SK-N-SH (cell line): Measurements from ENCODE around the gene OTOR. TPM values are rescaled to one million over a fixed set of nuclear protein-coding genes. Genes with fewer than 3 reads are reported as not detected.

Experiments
- CTCF ChIA-PET: fragments of 300-600, 350-600 bp; formaldehyde crosslinking; extraction: SDS; loops from one replicate; lab custom pipeline; 2021; lab: Yijun Ruan, JAX
- POLR2A ChIA-PET: fragments of 350-600 bp; sonication (Branson Sonifier 250); formaldehyde crosslinking; extraction: SDS; loops from one replicate; lab custom pipeline; 2020; ENCODE audit warnings: antibody characterized with exemption, inconsistent platforms; lab: Yijun Ruan, JAX
- DNase-seq: peaks from one replicate; pipeline ENCODE4 v3.0.0; 2012
- H2AFZ ChIP-seq: fragments of 200-600 bp; sonication (generic); 2 replicates; pipeline ENCODE4 v1.8.1; 2016; ENCODE audit warnings: antibody characterized with exemption, mild to moderate bottlenecking, low read depth
- H3F3A ChIP-seq: fragments of 200-600 bp; sonication (generic); replicated peaks from 2 replicates; pipeline ENCODE3; 2016; ENCODE audit warnings: antibody characterized with exemption, mild to moderate bottlenecking; ENCODE audit not compliant: insufficient read depth
- H3K27ac ChIP-seq, 2 experiments: fragments of 200-500 bp in 1 of 2; fragments of 200-600 bp in 1 of 2; sonication (Bioruptor generic) in 1 of 2; sonication (generic), shearing (Covaris generic) in 1 of 2; 2 replicates each; pipeline versions ENCODE4 v1.5.1 to v1.6.1; 2014 to 2016; ENCODE audit warnings: low read depth in 2 of 2, inconsistent platforms in 1 of 2, low read length in 1 of 2, mild to moderate bottlenecking in 1 of 2, mixed read lengths in 1 of 2
- H3K27me3 ChIP-seq: fragments of 200-600 bp; sonication (generic), shearing (Covaris generic); 2 replicates; pipeline ENCODE4 v1.6.1; 2016; ENCODE audit warnings: mixed run types; ENCODE audit not compliant: insufficient read depth
- H3K36me3 ChIP-seq, 2 experiments: fragments of 200-500 bp in 1 of 2; fragments of 200-600 bp in 1 of 2; sonication (Bioruptor generic) in 1 of 2; sonication (generic) in 1 of 2; replicated peaks in 1 of 2; 2 replicates each; pipeline versions ENCODE3 to v1.5.1; 2014 to 2016; ENCODE audit warnings: low read length in 1 of 2, mild to moderate bottlenecking in 1 of 2; ENCODE audit not compliant: insufficient read depth in 2 of 2, control insufficient read depth in 1 of 2
- H3K4me1 ChIP-seq, 2 experiments: fragments of 200-500 bp in 1 of 2; fragments of 200-600 bp in 1 of 2; sonication (Bioruptor generic) in 1 of 2; sonication (generic), shearing (Covaris generic) in 1 of 2; 2 replicates each; pipeline versions ENCODE4 v1.5.1 to v1.6.1; 2014 to 2016; ENCODE audit warnings: low read depth in 1 of 2, low read length in 1 of 2, mixed run types in 1 of 2; ENCODE audit not compliant: insufficient read depth in 2 of 2, control insufficient read depth in 1 of 2
- H3K4me2 ChIP-seq: fragments of 200-600 bp; sonication (generic), shearing (Covaris generic); 2 replicates; pipeline ENCODE4 v1.6.1; 2017; ENCODE audit warnings: mixed run types
- H3K4me3 ChIP-seq, 2 experiments: fragments of 200-500 bp in 1 of 2; fragments of 200-600 bp in 1 of 2; sonication (Bioruptor generic) in 1 of 2; sonication (generic), shearing (Covaris generic) in 1 of 2; 2 replicates each; pipeline versions ENCODE4 v1.5.1 to v1.8.1; 2014 to 2016; ENCODE audit warnings: low read depth in 2 of 2, inconsistent platforms in 1 of 2, low read length in 1 of 2, mild to moderate bottlenecking in 1 of 2, mixed read lengths in 1 of 2, moderate library complexity in 1 of 2
- H3K79me2 ChIP-seq: fragments of 200-600 bp; sonication (generic); 2 replicates; pipeline ENCODE4 v1.8.1; 2017; ENCODE audit warnings: mild to moderate bottlenecking; ENCODE audit not compliant: insufficient read depth
- H3K9ac ChIP-seq: fragments of 200-600 bp; sonication (generic); 2 replicates; pipeline ENCODE4 v1.6.1; 2017; ENCODE audit warnings: mixed run types
- H3K9me2 ChIP-seq: fragments of 200-600 bp; sonication (generic); 2 replicates; pipeline ENCODE4 v1.6.1; 2017; ENCODE audit warnings: mixed run types
- H3K9me3 ChIP-seq: fragments of 200-600 bp; sonication (generic); 2 replicates; pipeline ENCODE4 v1.6.1; 2017; ENCODE audit warnings: mixed run types, mild to moderate bottlenecking, moderate library complexity
- H4K20me1 ChIP-seq: fragments of 200-600 bp; sonication (generic); 2 replicates; pipeline ENCODE4 v1.6.1; 2017; ENCODE audit warnings: mild to moderate bottlenecking, mixed run types; ENCODE audit not compliant: insufficient read depth
- CHD2 ChIP-seq: fragments of 150-350 bp; IDR thresholded peaks from 2 replicates; pipeline ENCODE4 v1.6.1; 2018; ENCODE audit warnings: low read length; ENCODE audit not compliant: partially characterized antibody
- FOXJ3 ChIP-seq: sonication (generic); formaldehyde crosslinking; IDR thresholded peaks from 2 replicates; pipeline ENCODE4 v1.5.1; 2020; ENCODE audit warnings: mild to moderate bottlenecking, missing genetic modification reagents
- FOXM1 ChIP-seq: IDR thresholded peaks from 2 replicates; pipeline ENCODE4 v1.4.0; 2012; ENCODE audit warnings: low read depth, mild to moderate bottlenecking
- RCOR1 ChIP-seq: fragments of 150-350 bp; IDR thresholded peaks from 2 replicates; pipeline ENCODE4 v1.6.1; 2017; ENCODE audit warnings: antibody characterized with exemption, low read length
- YY1 ChIP-seq: IDR thresholded peaks from 2 replicates; pipeline ENCODE4 v1.4.0; 2012; ENCODE audit warnings: low read depth, mild to moderate bottlenecking
- WGBS: methylation state at CpG from one replicate; pipeline ENCODE4 v1.1.6; 2017; ENCODE audit warnings: low lambda C conversion rate; 5-methylcytosine and 5-hydroxymethylcytosine counted together
- polyA plus RNA-seq, 3 experiments: library from polyadenylated mRNA; depleted of rRNA; stranded (reverse); fragments of >200 nt; gene quantifications; 2 replicates each; pipeline ENCODE4 v1.2.3, GENCODE V29; 2012
- TF ChIP-seq, protein P1 (sequence below): fragments of 200-600 bp; sonication (generic); IDR thresholded peaks from 2 replicates; pipeline ENCODE4 v1.6.1; 2017; ENCODE audit warnings: antibody characterized with exemption, mild to moderate bottlenecking, moderate library complexity

OTOR gene
- polyA plus RNA-seq, 1 of the 3 experiments (the other 2 are of a cell fraction): not detected

DNA sequence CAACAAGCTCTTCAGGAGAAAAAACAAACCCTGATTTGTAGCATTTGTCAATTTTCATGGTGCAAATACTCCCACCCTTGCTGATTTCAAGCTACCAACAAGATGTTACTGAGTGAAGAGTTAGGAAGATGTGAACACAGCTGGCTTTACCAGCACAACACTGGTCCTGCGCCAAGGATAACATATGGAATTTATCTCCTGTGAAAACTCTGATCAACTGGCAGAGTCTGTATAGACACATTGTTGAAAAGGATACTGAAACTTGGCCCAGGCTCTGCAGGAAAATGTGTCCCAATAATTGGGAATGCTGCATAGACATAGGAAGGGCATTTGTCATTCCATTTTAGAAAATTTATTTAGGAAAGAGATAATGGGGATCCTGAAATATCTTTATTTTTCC lies 29.0 kb downstream of the OTOR start:
- no peak overlapping the region for H2AFZ ChIP-seq
- H3K9me2 ChIP-seq: no peaks in the 10 kb centered on the region
- H3K9me3 ChIP-seq: no peaks in the 10 kb centered on the region
- 0% methylated on average over 1 of the region's 1 CpG for WGBS
- no peaks in the 10 kb centered on the region for H3F3A ChIP-seq
- no peak overlapping the region for H3K4me2 ChIP-seq
- no peaks in the 10 kb centered on the region for H3K4me1 ChIP-seq
- TF ChIP-seq FOXJ3 (CRISPR knock-in tag): no peak
- no peaks in the 10 kb centered on the region for H4K20me1 ChIP-seq
- ChIA-PET CTCF (interaction anchor here (0.6 to 3.2 kb wide), 3 partner anchors 16 to 195 kb away, joined by 3 to 14 read pairs (median 6); no protein-coding TSS in a partner anchor), POLR2A (no interaction called here)
- no peak for DNase-seq
- no peaks in the 10 kb centered on the region for H3K79me2 ChIP-seq
- H3K9ac ChIP-seq: no peak overlapping the region
- no peak overlapping the region for H3K4me3 ChIP-seq
- H3K27me3 ChIP-seq: no peaks in the 10 kb centered on the region
- no peaks in the 10 kb centered on the region for H3K36me3 ChIP-seq
- H3K27ac ChIP-seq: no peak overlapping the region

DNA sequence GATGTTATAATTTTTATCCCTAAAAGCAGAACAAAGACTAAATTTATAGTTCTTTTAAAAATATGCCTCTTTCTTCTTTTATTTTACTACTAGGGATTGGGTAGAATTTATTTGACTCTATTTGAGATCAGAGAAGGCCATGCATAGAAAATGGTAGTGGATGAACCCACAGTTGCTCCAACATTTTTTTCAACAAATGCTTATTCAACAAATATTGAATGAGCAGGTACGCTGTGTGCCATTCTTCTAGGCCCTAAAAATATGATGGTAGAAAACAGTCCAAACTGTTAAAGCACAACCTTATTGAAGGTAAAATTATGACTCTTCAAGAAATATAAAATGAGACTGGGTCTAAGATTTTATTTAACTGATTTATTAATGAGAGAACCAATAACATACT lies 30.0 kb downstream of the OTOR start:
- ChIA-PET CTCF (interaction anchor here (3.2 kb wide), 1 partner anchor 17 kb away, joined by 14 read pairs; no protein-coding TSS in a partner anchor), POLR2A (no interaction called here)
- Histone ChIP-seq H3K4me1 (no peaks in the 10 kb centered on the region), H4K20me1 (no peaks in the 10 kb centered on the region), H3K79me2 (no peaks in the 10 kb centered on the region), H2AFZ (no peak overlapping the region), H3K9me2 (no peaks in the 10 kb centered on the region)
- TF ChIP-seq, protein P1, sequence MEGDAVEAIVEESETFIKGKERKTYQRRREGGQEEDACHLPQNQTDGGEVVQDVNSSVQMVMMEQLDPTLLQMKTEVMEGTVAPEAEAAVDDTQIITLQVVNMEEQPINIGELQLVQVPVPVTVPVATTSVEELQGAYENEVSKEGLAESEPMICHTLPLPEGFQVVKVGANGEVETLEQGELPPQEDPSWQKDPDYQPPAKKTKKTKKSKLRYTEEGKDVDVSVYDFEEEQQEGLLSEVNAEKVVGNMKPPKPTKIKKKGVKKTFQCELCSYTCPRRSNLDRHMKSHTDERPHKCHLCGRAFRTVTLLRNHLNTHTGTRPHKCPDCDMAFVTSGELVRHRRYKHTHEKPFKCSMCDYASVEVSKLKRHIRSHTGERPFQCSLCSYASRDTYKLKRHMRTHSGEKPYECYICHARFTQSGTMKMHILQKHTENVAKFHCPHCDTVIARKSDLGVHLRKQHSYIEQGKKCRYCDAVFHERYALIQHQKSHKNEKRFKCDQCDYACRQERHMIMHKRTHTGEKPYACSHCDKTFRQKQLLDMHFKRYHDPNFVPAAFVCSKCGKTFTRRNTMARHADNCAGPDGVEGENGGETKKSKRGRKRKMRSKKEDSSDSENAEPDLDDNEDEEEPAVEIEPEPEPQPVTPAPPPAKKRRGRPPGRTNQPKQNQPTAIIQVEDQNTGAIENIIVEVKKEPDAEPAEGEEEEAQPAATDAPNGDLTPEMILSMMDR: no peak
- no peak for TF ChIP-seq YY1
- no peak for TF ChIP-seq CHD2
- no peak for TF ChIP-seq RCOR1
- TF ChIP-seq, all 33 proteins: peak for 0
- 55% methylated on average over 1 of the region's 1 CpG for WGBS
- no peaks in the 10 kb centered on the region for H3K9me3 ChIP-seq
- no peak overlapping the region for H3K4me3 ChIP-seq
- H3K27ac ChIP-seq: no peak overlapping the region
- H3K27me3 ChIP-seq: no peaks in the 10 kb centered on the region
- DNase-seq: no peak
- no peaks in the 10 kb centered on the region for H3K36me3 ChIP-seq
- H3K9ac ChIP-seq: no peak overlapping the region
- H3F3A ChIP-seq: no peaks in the 10 kb centered on the region
- no peak overlapping the region for H3K4me2 ChIP-seq

DNA sequence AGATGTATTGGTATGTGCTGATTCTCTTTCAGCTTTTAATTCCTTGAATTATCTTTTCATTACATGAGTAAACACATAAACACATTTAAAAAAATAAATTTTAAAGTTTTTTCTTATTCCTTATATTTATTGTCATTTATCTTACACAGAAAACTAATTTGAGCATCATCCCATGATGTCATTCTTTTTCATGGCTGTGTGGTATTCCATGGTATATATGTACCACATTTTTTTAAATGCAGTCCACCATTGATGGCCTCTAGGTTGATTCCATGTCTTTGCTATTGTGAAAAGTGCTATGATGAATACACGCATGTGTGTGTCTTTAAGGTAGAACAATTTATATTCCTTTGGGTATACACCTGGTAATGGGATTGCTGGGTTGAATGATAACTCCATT lies 33.3 kb downstream of the OTOR start:
- Histone ChIP-seq H3K4me3 (no peak overlapping the region), H3K9me2 (no peaks in the 10 kb centered on the region), H4K20me1 (no peaks in the 10 kb centered on the region), H3K4me1 (no peaks in the 10 kb centered on the region), H3K9ac (no peak overlapping the region), H3K79me2 (no peaks in the 10 kb centered on the region), H3K36me3 (no peaks in the 10 kb centered on the region), H3K9me3 (no peaks in the 10 kb centered on the region; the same call in 1 of the 2 replicates), H3K27ac (no peak overlapping the region), H3K4me2 (no peak overlapping the region), H3K27me3 (no peaks in the 10 kb centered on the region), H3F3A (no peaks in the 10 kb centered on the region), H2AFZ (no peak overlapping the region)
- WGBS: 74% methylated on average over 1 of the region's 1 CpG
- DNase-seq: no peak
- CTCF ChIA-PET: interaction anchor here (1.4 to 2.7 kb wide), 3 partner anchors 20 to 22 kb away, joined by 5 to 11 read pairs (median 10); no protein-coding TSS in a partner anchor
- TF ChIP-seq FOXM1 (no peak), CHD2 (no peak)
- POLR2A ChIA-PET: no interaction called here
